ENCODE data around the gene ATF7IP2.

Gene ATF7IP2

GRCh38 chr16:10368969-10369551 is 16.8 kb upstream of the ATF7IP2 start:
- H3K27ac ChIP-seq (replicated peaks; ENCODE audit: low read length) = no peak overlapping the region
- no CpG with 5 or more reads among the region's 2 CpGs for WGBS, 2 donors (ENCODE audit: extremely low coverage in 2 of 2, insufficient read length in 2 of 2, insufficient replicate concordance in 1 of 2)

GRCh38 chr16:10370096-10370726 is 15.7 kb upstream of the ATF7IP2 start:
- no peaks in the 10 kb centered on the region for H3K36me3 ChIP-seq (replicated peaks in 1 of 2; ENCODE audit: control insufficient read depth in 2 of 2, insufficient read depth in 2 of 2, low read length in 2 of 2)
- H3K79me1 ChIP-seq (ENCODE audit: low read depth, low read length) = no peaks in the 10 kb centered on the region
- H3K23ac ChIP-seq (ENCODE audit: low read depth, low read length, poor library complexity) = no peak overlapping the region
- no peak overlapping the region for H4K91ac ChIP-seq (ENCODE audit: low read depth, low read length, poor library complexity)
- WGBS, 2 donors (ENCODE audit: extremely low coverage in 2 of 2, insufficient read length in 2 of 2, insufficient replicate concordance in 1 of 2) = no CpG with 5 or more reads among the region's 4 CpGs
- no peak overlapping the region for H2BK15ac ChIP-seq (ENCODE audit: low read length)
- no peak overlapping the region for H2AFZ ChIP-seq (ENCODE audit: low read length)
- no peak overlapping the region for H3K9ac ChIP-seq (ENCODE audit: low read depth, low read length, poor library complexity)
- no peak overlapping the region for H2AK5ac ChIP-seq (ENCODE audit: low read depth, low read length)
- H3K9me3 ChIP-seq (replicated peaks in 1 of 2; ENCODE audit: control insufficient read depth in 2 of 2, insufficient read depth in 1 of 2, low read depth in 1 of 2, low read length in 2 of 2) = no peaks in the 10 kb centered on the region
- H3K4me3 ChIP-seq (ENCODE audit: low read length in 2 of 2) = no peak overlapping the region
- DNase-seq (ENCODE audit: low spot score) = no peak
- H2BK5ac ChIP-seq (ENCODE audit: low read length) = no peak overlapping the region
- no peak overlapping the region for H4K8ac ChIP-seq (ENCODE audit: low read depth, low read length)
- H3K27ac ChIP-seq (replicated peaks; ENCODE audit: low read length) = no peak overlapping the region
- no peaks in the 10 kb centered on the region for H3K27me3 ChIP-seq (ENCODE audit: control insufficient read depth in 3 of 3, insufficient read depth in 3 of 3, low read depth in 1 of 3, low read length in 3 of 3)
- no peak overlapping the region for H3K4ac ChIP-seq (ENCODE audit: low read length)
- H3K4me2 ChIP-seq (ENCODE audit: insufficient read depth, low read length, poor library complexity, severe bottlenecking) = no peak overlapping the region
- no peak overlapping the region for H2BK120ac ChIP-seq (ENCODE audit: low read depth, low read length)
- H2BK12ac ChIP-seq (ENCODE audit: low read length) = no peak overlapping the region
- no peak overlapping the region for H3K14ac ChIP-seq (ENCODE audit: low read length)
- H3K4me1 ChIP-seq (ENCODE audit: control insufficient read depth in 2 of 2, insufficient read depth in 1 of 2, low read depth in 1 of 2, low read length in 2 of 2) = no peaks in the 10 kb centered on the region
- no peak overlapping the region for H3K18ac ChIP-seq (ENCODE audit: low read length)

More at GRCh38 chr16:10368969-10369551, 16.8 kb upstream of the ATF7IP2 start:
- Histone ChIP-seq H2AFZ (ENCODE audit: low read length) (peak overlapping the region; percentile 2), H3K18ac (ENCODE audit: low read length) (no peak overlapping the region), H3K36me3 (replicated peaks in 1 of 2; ENCODE audit: control insufficient read depth in 2 of 2, insufficient read depth in 2 of 2, low read length in 2 of 2) (no peaks in the 10 kb centered on the region), H3K4me1 (ENCODE audit: control insufficient read depth in 2 of 2, insufficient read depth in 1 of 2, low read depth in 1 of 2, low read length in 2 of 2) (no peaks in the 10 kb centered on the region), H2BK5ac (ENCODE audit: low read length) (no peak overlapping the region), H4K8ac (ENCODE audit: low read depth, low read length) (no peak overlapping the region), H3K23ac (ENCODE audit: low read depth, low read length, poor library complexity) (no peak overlapping the region), H2AK5ac (ENCODE audit: low read depth, low read length) (no peak overlapping the region), H2BK120ac (ENCODE audit: low read depth, low read length) (no peak overlapping the region), H2BK12ac (ENCODE audit: low read length) (no peak overlapping the region), H3K27me3 (ENCODE audit: control insufficient read depth in 3 of 3, insufficient read depth in 3 of 3, low read depth in 1 of 3, low read length in 3 of 3) (no peaks in the 10 kb centered on the region), H3K9ac (ENCODE audit: low read depth, low read length, poor library complexity) (no peak overlapping the region), H2BK15ac (ENCODE audit: low read length) (no peak overlapping the region), H3K4me3 (ENCODE audit: low read length in 2 of 2) (no peak overlapping the region), H3K79me1 (ENCODE audit: low read depth, low read length) (no peaks in the 10 kb centered on the region), H3K4me2 (ENCODE audit: insufficient read depth, low read length, poor library complexity, severe bottlenecking) (no peak overlapping the region), H3K4ac (ENCODE audit: low read length) (no peak overlapping the region), H4K91ac (ENCODE audit: low read depth, low read length, poor library complexity) (no peak overlapping the region), H3K9me3 (replicated peaks in 1 of 2; ENCODE audit: control insufficient read depth in 2 of 2, insufficient read depth in 1 of 2, low read depth in 1 of 2, low read length in 2 of 2) (no peaks in the 10 kb centered on the region), H3K14ac (ENCODE audit: low read length) (no peak overlapping the region)
- DNase-seq (ENCODE audit: low spot score) = no peak

DNA sequence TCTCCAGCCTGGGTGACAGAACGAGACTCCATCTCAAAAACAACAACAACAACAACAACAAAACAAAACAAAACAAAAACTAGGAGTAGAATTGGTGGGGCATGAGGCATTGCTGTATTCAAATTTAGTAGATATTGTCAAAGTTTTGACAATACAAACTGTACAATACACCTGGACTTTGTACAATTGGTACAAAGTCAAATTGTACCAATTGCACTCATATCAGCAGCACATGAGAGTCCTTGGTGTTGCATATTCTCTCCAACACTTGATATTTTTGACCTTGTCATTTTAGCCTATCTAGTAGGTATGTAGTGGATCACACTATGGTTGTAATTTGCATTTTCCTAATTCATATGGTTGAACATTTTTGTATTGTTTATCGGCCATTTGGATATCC is 14.3 kb upstream of the ATF7IP2 start:
- Histone ChIP-seq H4K91ac (ENCODE audit: low read depth, low read length, poor library complexity) (no peak overlapping the region), H3K4me3 (ENCODE audit: low read length in 2 of 2) (no peak overlapping the region), H2BK120ac (ENCODE audit: low read depth, low read length) (no peak overlapping the region), H3K9ac (ENCODE audit: low read depth, low read length, poor library complexity) (no peak overlapping the region), H3K27me3 (ENCODE audit: control insufficient read depth in 3 of 3, insufficient read depth in 3 of 3, low read depth in 1 of 3, low read length in 3 of 3) (no peaks in the 10 kb centered on the region), H3K9me3 (replicated peaks in 1 of 2; ENCODE audit: control insufficient read depth in 2 of 2, insufficient read depth in 1 of 2, low read depth in 1 of 2, low read length in 2 of 2) (no peaks in the 10 kb centered on the region), H3K18ac (ENCODE audit: low read length) (no peak overlapping the region), H4K8ac (ENCODE audit: low read depth, low read length) (no peak overlapping the region), H2BK15ac (ENCODE audit: low read length) (no peak overlapping the region), H3K14ac (ENCODE audit: low read length) (no peak overlapping the region), H2BK12ac (ENCODE audit: low read length) (no peak overlapping the region), H2AK5ac (ENCODE audit: low read depth, low read length) (no peak overlapping the region), H3K79me1 (ENCODE audit: low read depth, low read length) (no peaks in the 10 kb centered on the region), H2AFZ (ENCODE audit: low read length) (no peak overlapping the region), H3K27ac (replicated peaks; ENCODE audit: low read length) (no peak overlapping the region), H3K4ac (ENCODE audit: low read length) (no peak overlapping the region), H3K4me2 (ENCODE audit: insufficient read depth, low read length, poor library complexity, severe bottlenecking) (no peak overlapping the region), H3K4me1 (ENCODE audit: control insufficient read depth in 2 of 2, insufficient read depth in 1 of 2, low read depth in 1 of 2, low read length in 2 of 2) (no peaks in the 10 kb centered on the region), H3K36me3 (replicated peaks in 1 of 2; ENCODE audit: control insufficient read depth in 2 of 2, insufficient read depth in 2 of 2, low read length in 2 of 2) (no peaks in the 10 kb centered on the region), H3K23ac (ENCODE audit: low read depth, low read length, poor library complexity) (no peak overlapping the region), H2BK5ac (ENCODE audit: low read length) (no peak overlapping the region)
- no CpG with 5 or more reads among the region's 2 CpGs for WGBS, 2 donors (ENCODE audit: extremely low coverage in 2 of 2, insufficient read length in 2 of 2, insufficient replicate concordance in 1 of 2)
- no peak for DNase-seq (ENCODE audit: low spot score)

GRCh38 chr16:10373556-10373955 is 12.3 kb upstream of the ATF7IP2 start:
- H3K4me3 ChIP-seq (ENCODE audit: low read length in 2 of 2) = no peak overlapping the region
- no peak overlapping the region for H2AK5ac ChIP-seq (ENCODE audit: low read depth, low read length)
- no peaks in the 10 kb centered on the region for H3K36me3 ChIP-seq (replicated peaks in 1 of 2; ENCODE audit: control insufficient read depth in 2 of 2, insufficient read depth in 2 of 2, low read length in 2 of 2)
- no peak overlapping the region for H3K27ac ChIP-seq (replicated peaks; ENCODE audit: low read length)
- H3K4me1 ChIP-seq (ENCODE audit: control insufficient read depth in 2 of 2, insufficient read depth in 1 of 2, low read depth in 1 of 2, low read length in 2 of 2) = no peaks in the 10 kb centered on the region
- H3K79me1 ChIP-seq (ENCODE audit: low read depth, low read length) = no peaks in the 10 kb centered on the region
- no peak overlapping the region for H2BK5ac ChIP-seq (ENCODE audit: low read length)
- H2BK120ac ChIP-seq (ENCODE audit: low read depth, low read length) = no peak overlapping the region
- H3K23ac ChIP-seq (ENCODE audit: low read depth, low read length, poor library complexity) = no peak overlapping the region
- H3K9ac ChIP-seq (ENCODE audit: low read depth, low read length, poor library complexity) = no peak overlapping the region
- H3K9me3 ChIP-seq (replicated peaks in 1 of 2; ENCODE audit: control insufficient read depth in 2 of 2, insufficient read depth in 1 of 2, low read depth in 1 of 2, low read length in 2 of 2) = no peaks in the 10 kb centered on the region
- H4K91ac ChIP-seq (ENCODE audit: low read depth, low read length, poor library complexity) = no peak overlapping the region
- peaks cover 0 to 2% (median 0%) of the 10 kb centered on the region in 3 experiments for H3K27me3 ChIP-seq (ENCODE audit: control insufficient read depth in 3 of 3, insufficient read depth in 3 of 3, low read depth in 1 of 3, low read length in 3 of 3)
- no peak for DNase-seq (ENCODE audit: low spot score)
- no peak overlapping the region for H2BK15ac ChIP-seq (ENCODE audit: low read length)
- no peak overlapping the region for H2BK12ac ChIP-seq (ENCODE audit: low read length)
- H3K4me2 ChIP-seq (ENCODE audit: insufficient read depth, low read length, poor library complexity, severe bottlenecking) = no peak overlapping the region
- no peak overlapping the region for H3K14ac ChIP-seq (ENCODE audit: low read length)
- H4K8ac ChIP-seq (ENCODE audit: low read depth, low read length) = no peak overlapping the region
- no peak overlapping the region for H2AFZ ChIP-seq (ENCODE audit: low read length)
- H3K18ac ChIP-seq (ENCODE audit: low read length) = no peak overlapping the region
- no peak overlapping the region for H3K4ac ChIP-seq (ENCODE audit: low read length)
- WGBS, 2 donors (ENCODE audit: extremely low coverage in 2 of 2, insufficient read length in 2 of 2, insufficient replicate concordance in 1 of 2) = no CpG with 5 or more reads among the region's 1 CpG

Data from neuronal stem cell (in vitro differentiated cells).